ENCODE measurements around the gene MZF1.

Gene MZF1

GRCh38 chr19:58563823-58564222 lies 9.3 kb downstream of the MZF1 start:
- no peak overlapping the region for H3K27ac ChIP-seq

GRCh38 chr19:58563034-58563573 lies 10.0 kb downstream of the MZF1 start:
- TF ChIP-seq ZFX (IDR thresholded peaks at IDR 0.05) (no peak), CTCF (conservative IDR thresholded peaks at IDR 0.05) (no peak)
- H3K27ac ChIP-seq, result peak overlapping the region; percentile 63

More at GRCh38 chr19:58563823-58564222, 9.3 kb downstream of the MZF1 start:
- TF ChIP-seq CTCF (conservative IDR thresholded peaks at IDR 0.05), result no peak
- TF ChIP-seq ZFX (IDR thresholded peaks at IDR 0.05), result no peak

- peak overlapping the region; percentile 63 for H3K27ac ChIP-seq
- TF ChIP-seq CTCF (conservative IDR thresholded peaks at IDR 0.05) (no peak), ZFX (IDR thresholded peaks at IDR 0.05) (peak; percentile 82; the same call in 1 of the 2 replicates)
These were observed 10.8 kb downstream of the MZF1 start for GRCh38 chr19:58562122-58563033.

- peak overlapping the region; percentile 63 for H3K27ac ChIP-seq
- TF ChIP-seq ZFX (IDR thresholded peaks at IDR 0.05), result no peak
- no peak for TF ChIP-seq CTCF (conservative IDR thresholded peaks at IDR 0.05)
These were observed 11.6 kb downstream of the MZF1 start for GRCh38 chr19:58561373-58562121.

- H3K27ac ChIP-seq, result peak overlapping the region; percentile 63; the same call in 1 of the 2 replicates
- TF ChIP-seq ZFX (IDR thresholded peaks at IDR 0.05), result no peak
- TF ChIP-seq CTCF (conservative IDR thresholded peaks at IDR 0.05), result no peak
These were observed 12.2 kb downstream of the MZF1 start for GRCh38 chr19:58560921-58561320.

GRCh38 chr19:58560007-58560887 lies 12.9 kb downstream of the MZF1 start:
- no peak for TF ChIP-seq ZFX (IDR thresholded peaks at IDR 0.05)
- TF ChIP-seq CTCF (conservative IDR thresholded peaks at IDR 0.05), result no peak
- peak overlapping the region; percentile 96 for H3K27ac ChIP-seq

Data from C4-2B (cell line).